NCI-H146 treated with DMSO at 0.1 percent for 48 hours (cell line): Measurements from ENCODE around the gene APC2.
"Not testable (repeated sequence)": the region's sequence is repeated elsewhere in the genome, so short reads cannot be mapped to it uniquely, and the experiment has no call there.

Experiments used
- DNase-seq: peaks from one replicate; lab custom pipeline; 2025; ENCODE audit not compliant: unreplicated experiment; lab: John Stamatoyannopoulos, UW

APC2 gene

DNA sequence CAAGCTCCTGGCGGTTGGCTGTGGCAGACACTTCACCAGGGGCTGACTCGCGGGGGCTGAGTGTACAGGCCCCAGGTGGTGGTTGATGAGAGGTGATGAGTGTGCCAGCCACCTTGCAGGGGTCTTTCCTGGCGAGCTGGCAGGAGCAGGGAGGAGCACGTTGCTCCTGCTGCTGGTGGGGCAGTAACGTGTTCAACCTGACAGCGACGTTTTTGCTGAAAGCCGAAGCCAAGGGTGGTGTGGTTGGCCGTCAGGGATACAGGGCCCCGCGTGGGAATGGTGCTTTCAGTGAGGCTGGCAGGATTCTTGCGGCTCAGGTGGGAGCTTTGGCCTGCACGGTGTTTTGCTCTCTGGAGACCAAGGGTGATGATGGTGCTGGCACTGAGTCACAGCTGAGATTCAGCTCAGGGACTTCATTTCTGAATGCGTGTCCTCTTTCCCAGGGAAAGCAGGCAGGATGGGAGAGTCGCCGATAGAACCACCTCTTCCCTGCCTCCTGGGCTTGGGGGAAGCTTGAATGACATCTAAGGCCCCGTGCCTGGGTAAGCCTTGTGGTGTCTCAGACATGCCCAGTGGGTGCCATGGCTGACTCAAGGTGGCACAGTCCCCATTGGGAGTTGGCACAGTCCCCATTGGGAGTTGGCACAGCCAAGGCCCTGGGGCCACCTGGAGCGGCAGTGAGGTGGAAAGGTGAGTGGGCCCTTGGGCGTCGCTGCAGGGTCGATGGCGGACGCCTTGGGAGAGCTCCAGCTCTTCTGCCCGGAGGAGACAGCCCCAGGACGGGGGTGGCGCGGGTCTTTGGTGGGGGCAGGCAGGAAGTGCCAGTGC is 33.7 kb upstream of the APC2 start:
- DNase-seq = no peak

DNA sequence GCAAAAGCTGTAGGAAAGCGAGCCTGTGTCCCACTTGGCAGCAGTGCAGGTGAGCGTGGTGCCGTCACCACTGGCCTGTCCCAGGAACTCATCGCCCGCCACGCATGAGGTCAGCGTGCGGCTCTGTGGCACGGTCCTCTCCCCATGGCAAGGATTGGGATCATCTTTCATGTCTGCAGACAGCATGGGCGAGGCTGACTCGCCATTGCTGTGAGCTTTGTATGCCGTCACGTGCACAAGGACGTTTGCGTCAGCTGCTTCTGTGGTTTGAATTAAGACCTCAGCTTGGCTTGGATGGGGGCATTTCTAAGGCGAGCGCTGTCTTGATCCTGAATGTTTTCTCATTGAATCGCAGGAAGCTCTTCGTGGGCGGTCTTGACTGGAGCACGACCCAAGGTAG is 32.8 kb upstream of the APC2 start:
- DNase-seq = no peak

- no peak for DNase-seq
Measured at GRCh38 chr19:1417681-1418495, 32.0 kb upstream of the APC2 start.

DNA sequence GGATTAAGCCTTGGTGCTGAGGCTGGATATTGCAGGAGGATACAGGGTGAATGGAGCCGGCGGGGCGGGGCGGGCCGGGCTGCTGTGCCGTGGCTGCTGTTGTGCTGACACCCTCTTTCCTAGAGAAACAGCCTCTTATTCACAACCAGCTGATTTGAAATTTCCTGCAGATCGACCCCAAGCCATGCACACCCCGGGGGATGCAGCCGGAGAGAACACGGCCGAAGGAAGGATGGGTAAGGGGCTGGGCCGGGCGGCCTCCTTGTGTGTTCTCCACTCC is 31.5 kb upstream of the APC2 start:
- no peak for DNase-seq

DNA sequence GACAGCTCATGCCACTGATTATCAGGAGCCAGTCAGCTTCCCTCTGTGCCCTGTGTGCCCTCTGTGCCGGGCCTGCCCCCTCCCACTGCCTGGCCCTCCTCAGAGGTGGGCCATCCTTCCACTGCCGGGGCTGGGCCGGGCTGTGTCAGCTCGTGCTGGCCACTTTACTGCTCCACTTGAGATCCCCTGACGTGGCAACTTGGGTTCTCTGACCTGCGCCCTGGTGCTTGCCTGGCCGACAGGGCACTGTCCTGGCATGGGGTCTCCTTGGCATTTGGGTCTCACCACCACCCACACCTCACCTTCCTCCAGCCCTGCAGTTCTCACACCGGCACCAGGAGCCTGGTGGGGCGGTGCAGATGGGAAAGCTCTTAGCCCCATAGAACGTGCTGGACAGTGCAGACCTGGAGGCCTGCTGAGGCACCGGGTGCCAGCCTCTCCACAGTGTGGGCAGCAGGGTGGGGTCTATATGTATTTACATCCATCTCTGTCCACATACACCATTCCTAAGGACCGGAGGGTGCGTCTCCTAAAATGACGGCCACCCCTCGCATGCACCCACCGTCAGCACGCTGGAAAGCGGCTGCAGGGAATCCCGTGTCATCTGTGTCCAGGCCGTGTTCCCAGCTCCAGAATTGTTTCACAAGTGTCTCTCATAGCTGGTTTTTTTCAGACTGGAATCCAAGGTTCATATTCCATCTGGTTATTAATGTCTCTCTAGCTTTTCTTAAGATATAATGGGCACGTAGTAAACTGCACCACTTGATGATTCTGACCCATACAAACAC is 30.8 kb upstream of the APC2 start:
- no peak for DNase-seq

- not testable (repeated sequence) for DNase-seq
Measured at GRCh38 chr19:1420085-1420484, 29.8 kb upstream of the APC2 start.

DNA sequence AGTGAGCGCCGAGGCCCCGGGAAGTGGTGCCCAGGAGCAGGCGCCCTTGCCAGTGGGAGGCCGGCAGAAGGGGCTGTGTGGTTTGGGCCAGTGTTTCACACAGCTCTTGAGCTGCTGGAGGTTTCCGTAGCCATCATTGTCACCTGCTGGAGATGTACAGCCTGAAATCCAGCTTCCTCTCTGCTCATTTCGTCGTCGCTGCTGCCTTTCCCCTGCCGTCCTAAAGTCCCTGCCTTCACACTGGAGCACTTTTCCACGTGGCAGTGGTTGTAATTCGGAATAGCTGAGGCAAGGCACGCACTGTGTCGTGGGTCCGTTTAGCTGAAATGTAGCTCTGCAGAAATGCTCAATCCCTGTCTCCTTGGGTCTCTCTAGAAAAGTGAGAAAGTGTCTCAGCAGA is 29.3 kb upstream of the APC2 start:
- no peak for DNase-seq

- DNase-seq = no peak
Measured at GRCh38 chr19:1421218-1421957, 28.5 kb upstream of the APC2 start.

GRCh38 chr19:1421958-1422305 is 28.0 kb upstream of the APC2 start:
- no peak for DNase-seq

GRCh38 chr19:1422360-1422759 is 27.6 kb upstream of the APC2 start:
- no peak for DNase-seq

DNA sequence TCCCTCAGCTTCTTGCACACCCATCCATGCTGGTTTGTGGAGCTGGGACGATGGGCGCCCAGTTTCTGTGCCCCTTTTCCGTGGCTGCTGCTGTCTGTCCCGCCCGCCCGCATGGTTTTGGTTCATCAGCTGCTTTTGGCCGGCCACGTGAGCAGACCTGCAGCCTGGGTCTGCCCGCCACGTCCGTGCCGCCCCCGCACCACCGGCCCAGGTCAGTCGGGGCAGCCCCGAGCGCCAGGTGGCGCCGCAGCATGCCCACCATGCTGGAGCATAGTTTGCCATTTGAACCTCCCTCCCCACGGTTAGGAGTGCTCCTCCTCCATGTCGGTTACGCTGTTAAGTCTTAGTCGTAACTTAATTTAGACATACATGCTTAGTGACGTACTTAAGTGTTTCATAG is 27.0 kb upstream of the APC2 start:
- DNase-seq = no peak

DNA sequence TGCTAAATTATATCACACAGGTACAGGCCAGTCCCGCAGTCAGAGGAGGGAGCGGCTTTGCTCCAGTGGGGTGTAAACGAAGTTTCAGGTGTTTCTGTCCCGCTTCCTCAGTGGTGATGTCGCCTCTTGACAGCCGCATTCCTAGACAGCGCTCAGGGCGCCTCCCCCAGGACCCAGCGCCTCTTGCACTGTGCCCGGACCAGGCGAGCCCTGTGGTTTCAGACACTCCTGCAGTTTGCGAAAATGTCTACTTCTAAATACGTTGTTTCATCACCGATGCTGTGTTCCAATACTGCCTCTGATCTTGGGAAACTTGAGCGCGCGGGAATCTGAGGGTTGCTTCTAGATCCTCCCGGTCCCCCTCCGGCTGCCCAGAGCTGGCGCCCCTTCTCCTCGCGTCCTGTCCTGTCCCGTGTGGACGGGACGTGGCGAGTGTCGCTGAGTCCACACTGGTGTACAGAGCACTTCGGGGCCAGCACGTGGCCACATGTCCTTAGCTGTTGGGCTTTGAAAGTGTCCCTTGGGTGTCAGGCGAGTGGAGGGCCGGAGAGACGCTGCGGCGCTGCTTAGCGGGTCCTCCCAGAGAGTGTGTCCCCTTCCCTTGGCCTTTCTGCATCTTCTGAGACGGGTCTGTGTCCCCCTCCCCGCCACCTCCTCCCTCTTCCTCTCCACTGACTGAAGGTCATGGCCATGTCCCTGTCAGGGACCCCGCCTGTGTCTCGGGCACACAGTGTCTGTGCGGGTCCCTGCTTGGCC is 26.3 kb upstream of the APC2 start:
- DNase-seq = no peak

DNA sequence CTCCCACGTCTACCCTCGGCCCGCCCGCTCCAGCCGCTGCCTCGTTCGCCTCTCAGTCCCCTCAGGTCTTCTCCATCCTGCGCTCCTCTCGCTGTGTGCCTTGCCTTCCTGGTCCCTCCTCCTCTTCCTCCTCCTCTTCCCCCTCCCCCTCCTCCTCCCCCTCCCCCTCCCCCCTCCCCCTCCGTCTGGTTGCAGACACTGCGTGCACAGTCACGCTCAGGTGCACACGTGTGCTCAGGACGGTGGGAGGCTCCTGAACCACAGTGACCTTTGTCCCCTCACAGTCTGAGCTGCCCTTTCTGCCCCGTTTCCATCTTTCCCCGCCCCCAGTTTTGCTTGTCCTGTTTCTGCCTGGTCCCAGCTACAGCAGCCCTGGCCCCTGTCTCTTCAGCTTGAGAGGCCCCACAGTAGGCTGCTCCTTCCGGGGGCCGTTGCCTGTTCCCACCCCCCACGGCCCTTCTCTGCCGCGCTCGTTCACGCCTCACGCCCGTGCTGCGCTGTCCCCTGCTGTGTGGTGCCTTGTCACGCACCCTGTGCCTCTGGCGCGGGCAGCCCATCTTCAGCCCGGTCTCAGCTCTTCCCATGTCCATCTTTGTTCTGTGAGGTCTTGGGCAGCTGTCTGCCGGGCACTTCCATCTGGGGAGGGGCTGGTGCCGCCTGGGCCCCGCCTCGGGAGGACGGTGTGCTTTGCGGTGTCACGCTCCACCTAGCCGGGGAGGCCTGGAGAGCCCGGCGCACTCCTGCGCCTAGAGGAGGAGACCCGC is 25.5 kb upstream of the APC2 start:
- no peak for DNase-seq

GRCh38 chr19:1425102-1425837 is 24.7 kb upstream of the APC2 start:
- DNase-seq = no peak

DNA sequence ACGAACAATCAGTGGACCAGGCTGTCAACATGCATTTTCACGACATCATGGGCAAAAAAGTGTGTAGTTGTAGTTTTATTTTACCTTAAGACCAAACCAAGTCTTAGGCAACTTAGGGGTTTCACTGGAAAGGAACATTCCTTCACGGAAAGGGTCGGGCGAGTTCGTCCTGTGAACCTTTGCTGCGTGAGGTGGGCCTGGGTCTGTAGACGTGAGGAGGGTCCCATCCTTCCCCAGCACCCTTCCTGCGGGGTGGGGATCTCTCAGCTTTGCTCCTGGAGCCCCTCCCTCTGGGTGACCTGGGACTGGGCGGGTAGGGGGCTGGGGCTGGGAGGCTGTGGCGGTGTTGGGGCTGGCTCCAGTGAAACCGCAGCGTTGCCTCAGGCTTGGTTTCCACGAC is 24.0 kb upstream of the APC2 start:
- no peak for DNase-seq

GRCh38 chr19:1426736-1427135 is 23.2 kb upstream of the APC2 start:
- DNase-seq = no peak

DNA sequence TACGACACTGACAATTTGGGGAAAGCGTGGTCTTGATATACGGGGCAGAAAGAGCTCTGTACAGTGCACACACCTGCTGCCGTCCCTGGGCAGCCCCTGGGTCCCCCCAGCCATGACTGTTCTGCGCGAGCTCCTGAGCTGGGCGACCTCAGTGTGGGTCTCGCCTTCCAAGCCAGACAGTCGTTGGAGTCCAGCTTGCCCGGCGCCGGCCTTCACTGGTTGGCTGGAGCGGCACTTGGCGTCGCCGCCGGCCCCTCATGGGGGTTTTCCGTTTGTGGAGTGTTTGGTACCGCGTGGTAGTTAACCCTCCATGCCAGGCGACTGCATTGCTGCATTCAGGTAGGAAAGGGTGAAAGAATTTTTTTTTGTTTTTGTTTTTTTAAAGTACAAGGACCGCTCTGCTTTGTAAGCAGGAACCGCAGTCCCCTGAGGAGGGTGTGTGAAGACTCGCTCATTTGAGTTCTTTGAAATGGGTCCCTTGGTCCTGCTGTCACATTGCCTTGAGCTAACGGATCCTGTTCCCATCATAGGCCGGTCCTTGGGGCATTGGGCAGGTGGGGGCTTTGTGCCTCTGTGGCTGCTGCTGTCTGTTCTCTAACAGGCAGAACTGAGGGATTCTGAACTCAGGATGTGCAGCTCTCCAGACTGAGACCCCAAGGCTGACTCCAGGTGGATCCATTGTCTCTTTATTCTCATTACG is 22.6 kb upstream of the APC2 start:
- DNase-seq = no peak

GRCh38 chr19:1428738-1429391 is 21.1 kb upstream of the APC2 start:
- no peak for DNase-seq
